Chondrocyte (in vitro differentiated cells): Measurements from ENCODE around the gene TTC39A. TPM values are rescaled to one million over a fixed set of nuclear protein-coding genes. Genes with fewer than 3 reads are reported as not detected.

Source experiments
- DNase-seq: peaks from one replicate; pipeline ENCODE4 v3.0.0; 2021; ENCODE audit warnings: mixed read lengths, low spot score
- H3K27ac Mint-ChIP-seq: one replicate; pipeline ENCODE4 v1.8.0; 2021; ENCODE audit warnings: mild to moderate bottlenecking, moderate library complexity, mixed read lengths; ENCODE audit not compliant: unreplicated experiment
- H3K27me3 Mint-ChIP-seq: 2 replicates; pipeline ENCODE4 v1.8.0; 2021; ENCODE audit warnings: low read depth, mixed read lengths
- H3K36me3 Mint-ChIP-seq: 2 replicates; pipeline ENCODE4 v1.8.0; 2021; ENCODE audit warnings: low read depth, mixed read lengths
- H3K4me1 Mint-ChIP-seq: 2 replicates; pipeline ENCODE4 v1.8.0; 2021; ENCODE audit warnings: low read depth, mild to moderate bottlenecking, mixed read lengths
- H3K4me3 Mint-ChIP-seq: one replicate; pipeline ENCODE4 v1.8.0; 2021; ENCODE audit warnings: mild to moderate bottlenecking, moderate library complexity, mixed read lengths; ENCODE audit not compliant: unreplicated experiment
- H3K9me3 Mint-ChIP-seq: 2 replicates; pipeline ENCODE4 v1.8.0; 2021; ENCODE audit warnings: low read depth, mixed read lengths
- CTCF ChIP-seq: fragments of 200-600 bp; sonication (generic); IDR thresholded peaks from 2 replicates; pipeline ENCODE4 v1.5.0; 2021; ENCODE audit warnings: antibody characterized with exemption, mild to moderate bottlenecking, moderate library complexity
- total RNA-seq: library from RNA; stranded (reverse); gene quantifications from 3 replicates; pipeline ENCODE4 v1.2.1, GENCODE V29; 2021

Gene TTC39A
- total RNA-seq, 1 donor from 2014 or later, result 4.0 TPM

GRCh38 chr1:51344602-51345299, 14.4 kb upstream of the TTC39A start:
- H3K36me3 Mint-ChIP-seq, result no peaks in the 10 kb centered on the region
- H3K27me3 Mint-ChIP-seq, result peaks cover 3% of the 10 kb centered on the region
- no peaks in the 10 kb centered on the region for H3K4me1 Mint-ChIP-seq
- H3K27ac Mint-ChIP-seq, result no peak overlapping the region
- TF ChIP-seq CTCF, result peak; percentile 49
- H3K9me3 Mint-ChIP-seq, result no peaks in the 10 kb centered on the region
- H3K4me3 Mint-ChIP-seq, result no peak overlapping the region
- no peak for DNase-seq

GRCh38 chr1:51344276-51344601, 13.9 kb upstream of the TTC39A start:
- no peak overlapping the region for H3K4me3 Mint-ChIP-seq
- no peak for DNase-seq
- TF ChIP-seq CTCF, result no peak
- no peaks in the 10 kb centered on the region for H3K36me3 Mint-ChIP-seq
- H3K27me3 Mint-ChIP-seq, result peaks cover 3% of the 10 kb centered on the region
- no peaks in the 10 kb centered on the region for H3K9me3 Mint-ChIP-seq
- H3K27ac Mint-ChIP-seq, result no peak overlapping the region
- no peaks in the 10 kb centered on the region for H3K4me1 Mint-ChIP-seq

GRCh38 chr1:51343624-51344023, 13.3 kb upstream of the TTC39A start:
- Mint-ChIP-seq H3K27me3 (peaks cover 3% of the 10 kb centered on the region), H3K4me1 (no peaks in the 10 kb centered on the region), H3K36me3 (no peaks in the 10 kb centered on the region), H3K9me3 (no peaks in the 10 kb centered on the region), H3K27ac (no peak overlapping the region), H3K4me3 (no peak overlapping the region)
- no peak for DNase-seq
- TF ChIP-seq CTCF, result no peak

- peaks cover 3% of the 10 kb centered on the region for H3K27me3 Mint-ChIP-seq
Measured at GRCh38 chr1:51342591-51343206, 12.3 kb upstream of the TTC39A start.

More at GRCh38 chr1:51342591-51343206, 12.3 kb upstream of the TTC39A start:
- H3K27ac Mint-ChIP-seq, result no peak overlapping the region
- TF ChIP-seq CTCF, result no peak
- DNase-seq, result no peak
- no peaks in the 10 kb centered on the region for H3K36me3 Mint-ChIP-seq
- no peaks in the 10 kb centered on the region for H3K9me3 Mint-ChIP-seq
- H3K4me3 Mint-ChIP-seq, result no peak overlapping the region
- H3K4me1 Mint-ChIP-seq, result no peaks in the 10 kb centered on the region
